ENCODE measurements around the gene INTS12.

Gene INTS12

DNA sequence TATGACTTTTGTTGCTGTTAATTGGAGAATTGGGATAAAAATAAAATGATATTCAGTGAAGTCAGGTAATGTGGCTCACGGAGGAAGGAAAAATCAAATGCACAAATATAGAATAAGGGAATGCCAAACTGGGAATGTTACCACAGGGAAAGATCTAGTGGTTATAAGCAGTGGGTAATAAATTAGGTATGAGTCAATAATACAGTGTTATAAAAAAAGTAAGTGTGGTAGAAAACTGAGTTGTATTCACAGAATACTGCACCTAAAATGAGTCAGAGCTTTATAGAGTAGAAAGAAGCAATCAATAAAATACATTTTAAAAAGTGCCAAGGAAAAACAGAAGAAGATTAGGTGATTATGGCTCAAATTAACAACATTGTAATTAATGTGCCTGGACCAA lies 34.5 kb downstream of the INTS12 start:
- Histone ChIP-seq H3K4me1 (ENCODE audit: control insufficient read depth, insufficient read depth, low read length) (no peaks in the 10 kb centered on the region), H3K27me3 (ENCODE audit: control insufficient read depth, insufficient read depth, low read length) (no peaks in the 10 kb centered on the region), H3K36me3 (ENCODE audit: control insufficient read depth, insufficient read depth, low read length) (no peaks in the 10 kb centered on the region), H3K9ac (ENCODE audit: low read length) (no peak overlapping the region), H3K9me3 (ENCODE audit: control insufficient read depth, low read length) (no peaks in the 10 kb centered on the region), H3K4me3 (ENCODE audit: low read length) (no peak overlapping the region)

DNA sequence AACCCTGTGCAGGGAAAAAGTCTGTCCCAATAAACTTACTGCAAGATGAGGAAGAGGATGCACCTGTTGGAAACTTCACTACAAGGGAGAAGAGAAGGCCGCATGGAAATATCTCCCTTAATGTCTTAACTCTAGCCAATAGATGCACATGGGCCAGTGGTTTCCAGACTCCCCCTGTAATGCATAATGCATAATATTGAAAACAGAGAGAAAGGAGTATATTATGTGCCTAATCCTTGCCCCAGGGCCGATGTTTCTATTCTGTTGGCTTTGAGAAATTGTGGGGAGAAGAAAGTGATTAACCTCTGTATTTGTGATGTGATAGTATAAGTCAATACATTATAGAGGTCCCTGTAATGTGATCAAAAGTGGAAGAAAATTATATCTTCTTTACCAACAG lies 37.2 kb downstream of the INTS12 start:
- no peaks in the 10 kb centered on the region for H3K4me1 ChIP-seq (ENCODE audit: control insufficient read depth, insufficient read depth, low read length)
- no peaks in the 10 kb centered on the region for H3K36me3 ChIP-seq (ENCODE audit: control insufficient read depth, insufficient read depth, low read length)
- H3K4me3 ChIP-seq (ENCODE audit: low read length): no peak overlapping the region
- H3K9me3 ChIP-seq (ENCODE audit: control insufficient read depth, low read length): no peaks in the 10 kb centered on the region
- H3K9ac ChIP-seq (ENCODE audit: low read length): no peak overlapping the region
- no peaks in the 10 kb centered on the region for H3K27me3 ChIP-seq (ENCODE audit: control insufficient read depth, insufficient read depth, low read length)

DNA sequence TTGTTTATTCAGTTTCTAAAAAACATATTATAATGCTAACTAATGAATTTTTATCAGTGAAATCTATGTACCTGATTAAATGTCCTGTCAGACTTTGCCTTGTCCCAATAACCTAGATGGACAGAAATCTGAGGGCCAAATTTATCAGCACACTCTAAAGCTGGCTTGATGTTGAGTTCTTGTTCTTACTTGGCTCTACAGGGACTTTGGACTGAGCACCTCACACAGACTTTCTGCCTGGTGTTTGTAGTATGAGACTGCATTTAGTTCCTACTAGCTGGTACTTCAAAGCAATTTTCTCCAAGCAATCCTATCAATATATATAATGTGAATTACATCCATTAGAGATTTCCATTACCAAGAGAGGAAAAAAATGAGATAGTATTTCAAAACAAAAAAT lies 37.8 kb downstream of the INTS12 start:
- Histone ChIP-seq H3K4me1 (ENCODE audit: control insufficient read depth, insufficient read depth, low read length) (no peaks in the 10 kb centered on the region), H3K9me3 (ENCODE audit: control insufficient read depth, low read length) (no peaks in the 10 kb centered on the region), H3K36me3 (ENCODE audit: control insufficient read depth, insufficient read depth, low read length) (no peaks in the 10 kb centered on the region), H3K27me3 (ENCODE audit: control insufficient read depth, insufficient read depth, low read length) (no peaks in the 10 kb centered on the region), H3K4me3 (ENCODE audit: low read length) (no peak overlapping the region), H3K9ac (ENCODE audit: low read length) (no peak overlapping the region)

- no peak overlapping the region for H3K9ac ChIP-seq (ENCODE audit: low read length)
- H3K4me1 ChIP-seq (ENCODE audit: control insufficient read depth, insufficient read depth, low read length): no peaks in the 10 kb centered on the region
- no peaks in the 10 kb centered on the region for H3K27me3 ChIP-seq (ENCODE audit: control insufficient read depth, insufficient read depth, low read length)
- H3K36me3 ChIP-seq (ENCODE audit: control insufficient read depth, insufficient read depth, low read length): no peaks in the 10 kb centered on the region
- no peaks in the 10 kb centered on the region for H3K9me3 ChIP-seq (ENCODE audit: control insufficient read depth, low read length)
- H3K4me3 ChIP-seq (ENCODE audit: low read length): no peak overlapping the region
These were observed 41.8 kb downstream of the INTS12 start for GRCh38 chr4:105666693-105667092.

DNA sequence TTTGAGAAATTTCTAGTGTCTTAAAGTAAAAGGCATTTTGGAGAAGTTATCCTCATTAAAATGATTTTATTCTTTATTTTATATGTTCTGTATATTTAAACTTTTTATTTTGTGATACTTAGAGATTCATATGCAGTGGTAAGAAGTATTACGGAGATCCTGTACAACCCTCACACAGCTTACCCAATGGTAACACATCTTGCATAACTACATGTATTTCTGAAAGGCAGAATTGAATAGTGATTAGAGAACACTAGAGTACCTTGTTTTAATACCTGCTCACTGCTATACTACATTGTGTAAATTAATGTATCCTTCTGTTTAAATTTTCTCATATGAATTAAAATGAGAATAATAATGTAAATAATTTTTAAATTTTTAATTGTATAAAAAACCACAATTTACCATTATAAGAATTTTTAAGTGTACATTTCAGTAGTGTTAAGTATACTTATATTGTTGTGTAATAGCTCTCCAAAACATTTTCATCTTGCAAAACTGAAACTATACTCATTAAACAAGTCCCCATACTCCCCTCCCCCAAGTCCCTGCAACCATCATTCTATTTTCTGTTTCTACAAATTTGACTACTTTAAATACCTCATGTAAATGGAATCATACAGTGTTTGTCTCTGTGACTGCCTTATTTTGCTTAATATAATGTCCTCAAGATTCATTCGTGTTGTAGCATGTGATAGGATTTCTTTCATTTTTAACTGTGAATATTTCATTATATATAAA lies 45.4 kb downstream of the INTS12 start:
- Histone ChIP-seq H3K27me3 (ENCODE audit: control insufficient read depth, insufficient read depth, low read length) (no peaks in the 10 kb centered on the region), H3K9me3 (ENCODE audit: control insufficient read depth, low read length) (no peaks in the 10 kb centered on the region), H3K4me3 (ENCODE audit: low read length) (no peak overlapping the region), H3K4me1 (ENCODE audit: control insufficient read depth, insufficient read depth, low read length) (peaks cover 8% of the 10 kb centered on the region), H3K36me3 (ENCODE audit: control insufficient read depth, insufficient read depth, low read length) (no peaks in the 10 kb centered on the region), H3K9ac (ENCODE audit: low read length) (no peak overlapping the region)

DNA sequence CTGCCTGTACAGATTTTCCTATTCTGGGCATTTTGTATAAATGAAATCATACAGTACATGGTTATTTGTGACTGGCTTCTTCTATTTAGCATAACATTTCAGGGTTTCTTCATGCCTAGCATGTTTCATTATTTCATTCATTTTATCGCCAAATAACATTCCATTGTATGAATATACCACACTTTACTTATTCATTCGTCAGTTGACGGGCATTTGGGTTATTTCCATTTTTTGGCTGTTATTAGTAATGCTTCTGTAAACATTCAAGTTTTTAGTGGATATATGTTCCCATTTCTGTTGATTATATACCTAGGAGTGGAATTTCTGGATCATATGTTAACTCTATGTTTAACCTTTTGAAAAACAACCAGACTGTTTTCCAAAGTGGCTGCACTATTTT lies 47.5 kb downstream of the INTS12 start:
- no peaks in the 10 kb centered on the region for H3K27me3 ChIP-seq (ENCODE audit: control insufficient read depth, insufficient read depth, low read length)
- no peaks in the 10 kb centered on the region for H3K36me3 ChIP-seq (ENCODE audit: control insufficient read depth, insufficient read depth, low read length)

DNA sequence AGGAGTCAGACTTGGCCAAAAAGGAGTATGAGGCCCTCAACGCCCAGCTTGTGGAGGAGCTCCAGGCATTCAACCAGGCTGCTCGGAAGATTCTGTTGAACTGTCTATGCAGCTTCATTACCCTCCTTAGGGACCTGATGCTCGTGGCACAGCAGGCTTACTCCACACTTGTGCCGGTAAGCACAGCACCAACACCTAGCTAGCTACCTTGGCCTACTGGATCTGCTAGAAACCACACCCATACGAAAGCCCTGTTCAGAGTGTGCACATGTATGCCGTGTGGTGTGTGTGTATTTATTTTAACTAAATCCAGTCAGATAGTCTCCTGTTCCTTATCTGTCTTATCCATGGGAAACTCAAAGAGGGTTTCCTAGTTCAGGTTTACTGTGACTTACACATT lies 49.3 kb downstream of the INTS12 start:
- H3K9ac ChIP-seq (ENCODE audit: low read length): no peak overlapping the region

More for the DNA sequence above, 47.5 kb downstream of the INTS12 start:
- peaks cover 12% of the 10 kb centered on the region for H3K4me1 ChIP-seq (ENCODE audit: control insufficient read depth, insufficient read depth, low read length)
- H3K9me3 ChIP-seq (ENCODE audit: control insufficient read depth, low read length): no peaks in the 10 kb centered on the region
- no peak overlapping the region for H3K4me3 ChIP-seq (ENCODE audit: low read length)
- no peak overlapping the region for H3K9ac ChIP-seq (ENCODE audit: low read length)

DNA sequence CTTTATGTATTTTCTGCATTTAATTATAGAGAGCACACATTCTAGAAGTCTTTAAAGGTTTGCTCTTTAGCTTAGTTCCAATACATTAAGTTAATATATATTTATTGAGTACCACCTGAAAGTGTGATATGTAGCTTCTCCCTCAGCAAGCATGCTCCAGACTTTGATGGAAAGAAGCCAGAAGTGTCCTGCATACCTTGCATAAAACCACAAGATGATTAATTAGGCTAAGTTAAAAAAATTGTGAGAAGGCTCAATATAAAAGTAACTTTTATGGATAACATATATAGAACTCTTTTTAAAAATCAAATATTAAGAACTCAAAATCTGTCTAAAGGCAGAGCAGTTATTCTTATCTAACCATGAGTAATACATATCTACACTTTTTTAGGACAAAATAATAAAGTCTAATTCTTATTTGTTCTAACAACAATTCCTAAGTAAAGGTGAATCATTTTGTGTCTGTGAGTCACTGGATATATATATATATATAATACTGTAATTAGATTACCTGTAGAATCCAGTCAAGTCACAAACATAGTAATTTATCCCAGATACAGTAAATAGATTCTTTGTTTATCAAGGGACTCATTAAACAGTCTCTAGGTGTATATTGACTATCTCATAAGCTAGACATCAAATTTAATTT lies 51.2 kb downstream of the INTS12 start:
- Histone ChIP-seq H3K36me3 (ENCODE audit: control insufficient read depth, insufficient read depth, low read length) (no peaks in the 10 kb centered on the region), H3K9ac (ENCODE audit: low read length) (no peak overlapping the region), H3K27me3 (ENCODE audit: control insufficient read depth, insufficient read depth, low read length) (no peaks in the 10 kb centered on the region), H3K9me3 (ENCODE audit: control insufficient read depth, low read length) (no peaks in the 10 kb centered on the region), H3K4me1 (ENCODE audit: control insufficient read depth, insufficient read depth, low read length) (peaks cover 12% of the 10 kb centered on the region), H3K4me3 (ENCODE audit: low read length) (no peak overlapping the region)

More for the DNA sequence above, 49.3 kb downstream of the INTS12 start:
- no peaks in the 10 kb centered on the region for H3K9me3 ChIP-seq (ENCODE audit: control insufficient read depth, low read length)
- H3K4me3 ChIP-seq (ENCODE audit: low read length): no peak overlapping the region
- H3K36me3 ChIP-seq (ENCODE audit: control insufficient read depth, insufficient read depth, low read length): no peaks in the 10 kb centered on the region
- peaks cover 12% of the 10 kb centered on the region for H3K4me1 ChIP-seq (ENCODE audit: control insufficient read depth, insufficient read depth, low read length)
- H3K27me3 ChIP-seq (ENCODE audit: control insufficient read depth, insufficient read depth, low read length): no peaks in the 10 kb centered on the region

DNA sequence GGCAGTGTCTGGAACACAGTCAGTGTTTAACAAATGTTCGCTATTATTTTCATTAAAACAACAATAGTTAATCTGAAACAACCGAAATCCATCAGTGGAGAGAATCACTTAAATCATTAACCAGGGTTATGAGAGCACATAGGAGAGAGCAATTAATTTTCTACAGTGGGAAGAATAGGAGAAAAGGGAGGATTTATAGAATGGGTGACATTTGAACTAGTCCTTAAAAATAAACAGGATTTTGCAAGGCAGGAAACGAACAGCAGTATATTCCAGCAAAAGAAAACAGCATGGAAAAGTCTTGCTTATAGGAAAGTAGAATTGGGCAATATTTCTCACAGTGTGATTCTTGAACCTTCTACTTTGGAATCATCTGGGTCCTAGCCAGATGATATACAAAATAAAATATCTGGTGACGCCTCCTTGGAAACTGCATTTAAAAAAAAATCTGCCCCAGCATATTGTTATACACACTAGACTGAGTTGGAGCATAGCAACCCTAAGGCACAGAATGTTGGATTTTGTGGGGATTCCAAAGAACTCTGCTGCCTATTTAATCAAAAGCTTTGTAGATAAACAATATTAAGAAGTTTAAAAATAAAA lies 56.1 kb downstream of the INTS12 start:
- Histone ChIP-seq H3K4me3 (ENCODE audit: low read length) (no peak overlapping the region), H3K4me1 (ENCODE audit: control insufficient read depth, insufficient read depth, low read length) (peaks cover 4% of the 10 kb centered on the region), H3K36me3 (ENCODE audit: control insufficient read depth, insufficient read depth, low read length) (no peaks in the 10 kb centered on the region)

GRCh38 chr4:105651884-105652283 lies 56.6 kb downstream of the INTS12 start:
- no peak overlapping the region for H3K9ac ChIP-seq (ENCODE audit: low read length)
- H3K4me3 ChIP-seq (ENCODE audit: low read length): no peak overlapping the region
- H3K27me3 ChIP-seq (ENCODE audit: control insufficient read depth, insufficient read depth, low read length): no peaks in the 10 kb centered on the region
- H3K36me3 ChIP-seq (ENCODE audit: control insufficient read depth, insufficient read depth, low read length): no peaks in the 10 kb centered on the region
- no peaks in the 10 kb centered on the region for H3K9me3 ChIP-seq (ENCODE audit: control insufficient read depth, low read length)
- peaks cover 2% of the 10 kb centered on the region for H3K4me1 ChIP-seq (ENCODE audit: control insufficient read depth, insufficient read depth, low read length)

More for the DNA sequence above, 56.1 kb downstream of the INTS12 start:
- no peaks in the 10 kb centered on the region for H3K27me3 ChIP-seq (ENCODE audit: control insufficient read depth, insufficient read depth, low read length)
- no peaks in the 10 kb centered on the region for H3K9me3 ChIP-seq (ENCODE audit: control insufficient read depth, low read length)
- no peak overlapping the region for H3K9ac ChIP-seq (ENCODE audit: low read length)

DNA sequence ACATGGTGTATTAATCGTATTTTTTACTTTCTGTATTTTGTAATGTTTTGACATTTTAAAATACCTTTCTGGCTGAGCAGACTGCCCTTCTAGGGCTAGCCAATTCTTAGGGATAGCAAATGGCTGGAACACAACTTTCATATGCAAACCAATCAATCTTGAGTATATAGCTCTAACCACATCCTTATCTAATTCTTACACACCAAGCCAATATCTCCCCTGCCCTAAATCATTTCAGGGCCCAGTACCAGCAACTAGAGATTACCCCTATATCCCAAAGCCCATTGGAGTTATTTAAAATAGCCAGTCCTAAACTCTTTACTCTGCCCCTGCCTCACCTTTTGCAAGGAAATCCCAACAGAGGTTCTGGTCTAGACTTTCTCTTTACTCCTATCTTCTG lies 58.3 kb downstream of the INTS12 start:
- no peaks in the 10 kb centered on the region for H3K9me3 ChIP-seq (ENCODE audit: control insufficient read depth, low read length)
- no peak overlapping the region for H3K4me3 ChIP-seq (ENCODE audit: low read length)
- H3K9ac ChIP-seq (ENCODE audit: low read length): no peak overlapping the region
- H3K4me1 ChIP-seq (ENCODE audit: control insufficient read depth, insufficient read depth, low read length): no peaks in the 10 kb centered on the region
- H3K36me3 ChIP-seq (ENCODE audit: control insufficient read depth, insufficient read depth, low read length): no peaks in the 10 kb centered on the region
- no peaks in the 10 kb centered on the region for H3K27me3 ChIP-seq (ENCODE audit: control insufficient read depth, insufficient read depth, low read length)

DNA sequence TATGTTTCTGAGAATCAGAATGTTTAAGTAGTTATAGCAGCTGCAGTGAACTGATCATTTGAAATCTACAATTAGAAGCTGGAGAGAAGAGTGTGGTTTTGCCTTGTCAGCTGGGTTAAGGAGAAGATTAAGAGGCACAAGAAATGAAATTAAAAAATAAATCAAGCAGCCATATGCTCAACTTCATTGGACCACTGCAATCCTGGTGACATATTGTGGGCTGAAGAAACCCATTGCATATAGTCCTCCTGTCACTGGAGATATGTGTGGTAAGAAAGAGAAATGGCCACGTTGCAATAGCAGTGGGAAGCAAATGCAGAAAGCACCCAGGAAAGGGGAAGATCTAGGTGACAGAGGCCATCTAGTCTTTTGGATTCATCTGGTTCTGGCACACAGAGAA lies 63.0 kb downstream of the INTS12 start:
- H3K4me1 ChIP-seq (ENCODE audit: control insufficient read depth, insufficient read depth, low read length): no peaks in the 10 kb centered on the region
- no peaks in the 10 kb centered on the region for H3K36me3 ChIP-seq (ENCODE audit: control insufficient read depth, insufficient read depth, low read length)
- H3K9ac ChIP-seq (ENCODE audit: low read length): no peak overlapping the region
- H3K9me3 ChIP-seq (ENCODE audit: control insufficient read depth, low read length): no peaks in the 10 kb centered on the region
- no peaks in the 10 kb centered on the region for H3K27me3 ChIP-seq (ENCODE audit: control insufficient read depth, insufficient read depth, low read length)
- H3K4me3 ChIP-seq (ENCODE audit: low read length): no peak overlapping the region

All from mucosa of stomach (tissue), 1 donor.